Spleen (tissue), 11 donors: Measurements from ENCODE around the gene MED12. TPM values are rescaled to one million over a fixed set of nuclear protein-coding genes. Genes with fewer than 3 reads are reported as not detected.

ENCODE experiments used
- DNase-seq: peaks from one replicate; pipeline ENCODE4 v3.0.0-alpha.2; 2020
- H3K27ac ChIP-seq, 8 donors: fragments of 200-600 bp; sonication (generic) in 7 of 8; 1 replicate in 4 of 8; 2 replicates in 4 of 8; pipeline versions ENCODE4 v1.5.0 to v1.8.0; 2016 to 2021; ENCODE audit warnings: inconsistent platforms in 4 of 8, mild to moderate bottlenecking in 4 of 8, moderate library complexity in 1 of 8
- H3K27me3 ChIP-seq, 7 donors: fragments of 200-600 bp; sonication (generic) in 6 of 7; replicated peaks in 1 of 7; 1 replicate in 4 of 7; 2 replicates in 3 of 7; pipeline versions ENCODE4 v1.5.0 to v1.8.0; 2016 to 2021; ENCODE audit warnings: inconsistent platforms in 3 of 7, mild to moderate bottlenecking in 1 of 7
- H3K36me3 ChIP-seq, 6 donors: fragments of 200-600 bp; sonication (generic) in 5 of 6; 1 replicate in 4 of 6; 2 replicates in 2 of 6; pipeline versions ENCODE4 v1.5.0 to v1.8.0; 2016 to 2021; ENCODE audit warnings: inconsistent platforms in 2 of 6
- H3K4me1 ChIP-seq, 6 donors: fragments of 200-600 bp; sonication (generic) in 5 of 6; 1 replicate in 3 of 6; 2 replicates in 3 of 6; pipeline versions ENCODE4 v1.5.0 to v1.8.0; 2016 to 2021; ENCODE audit warnings: inconsistent platforms in 3 of 6
- H3K4me3 ChIP-seq, 8 donors: fragments of 200-600 bp; sonication (generic) in 7 of 8; 1 replicate in 4 of 8; 2 replicates in 4 of 8; pipeline versions ENCODE4 v1.5.0 to v1.8.0; 2016 to 2021; ENCODE audit warnings: inconsistent platforms in 4 of 8, mild to moderate bottlenecking in 4 of 8, moderate library complexity in 2 of 8
- H3K9me3 ChIP-seq, 8 donors: fragments of 200-600 bp; sonication (generic) in 7 of 8; 1 replicate in 4 of 8; 2 replicates in 4 of 8; pipeline versions ENCODE4 v1.5.0 to v1.8.0; 2016 to 2021; ENCODE audit warnings: inconsistent platforms in 4 of 8
- CTCF ChIP-seq, 11 experiments: fragments of 200-600 bp in 7 of 11; fragments of 450-650 bp in 4 of 11; sonication (generic) in 4 of 11; IDR thresholded peaks in 8 of 11; conservative IDR thresholded peaks in 3 of 11; 1 replicate in 7 of 11; 2 replicates in 4 of 11; pipeline versions ENCODE4 v1.4.0 to v1.8.0; 2016 to 2021; ENCODE audit warnings: antibody characterized with exemption in 11 of 11, inconsistent platforms in 4 of 11, mild to moderate bottlenecking in 1 of 11
- POLR2A ChIP-seq, 3 donors: fragments of 450-650 bp; IDR thresholded peaks; one replicate each; pipeline ENCODE4 v1.5.1; 2017; ENCODE audit warnings: antibody characterized with exemption in 3 of 3, mild to moderate bottlenecking in 1 of 3
- POLR2AphosphoS5 ChIP-seq, 3 donors: sonication (generic); formaldehyde crosslinking; IDR thresholded peaks; one replicate each; pipeline ENCODE4 v1.5.1; 2017; ENCODE audit warnings: antibody characterized with exemption in 3 of 3
- WGBS, 5 donors: extraction: QIAGEN DNeasy Blood & Tissue Kit in 3 of 5; methylation state at CpG; one replicate each; pipeline versions ENCODE4 v1.1.5 to v1.1.7; 2013 to 2018; 5-methylcytosine and 5-hydroxymethylcytosine counted together
- intact Hi-C: fragments of 100-400 bp; cut with DNase I; formaldehyde crosslinking; loops from one replicate; pipeline ENCODE4 v1.15.0; 2023; ENCODE audit warnings: low total_unique reads
- polyA plus RNA-seq, 3 donors: library from polyadenylated mRNA; stranded (reverse); fragments of 200-250 nt; gene quantifications; one replicate each; pipeline ENCODE4 v1.2.1, GENCODE V29; 2013
- small RNA-seq, 4 donors: library from RNA; depleted of rRNA; stranded (forward); fragments of <200 nt; gene quantifications; one replicate each; pipeline ENCODE3, GENCODE V24; 2016
- total RNA-seq, 7 donors: library from RNA; depleted of rRNA in 3 of 7; stranded (reverse); fragments of >200 nt in 3 of 7; fragmentation: NEBNext Ultra II Directional in 4 of 7; extraction: Animal tissue kit (Norgen Biotek cat#: 25700) in 4 of 7; gene quantifications; one replicate each; pipeline versions ENCODE4 v1.1.0 to v1.2.1, GENCODE V29; 2016 to 2021
- donor health status: healthy with polysubstance abuse.
- donor health status: DM: no; HTN: no; CAD: no; lungs with moderate emphysema.
- donor health status: DM: no; HTN: no; CAD: no.
- donor health status: Bipolar disorder and iron deficiency.
- donor health status: healthy.
- donor health status: DM: no; HTN: no; CAD: no.
- donor health status: DM: yes; HTN: yes; CAD: no.

MED12 gene
- total and polyA plus RNA-seq, 10 donors = 5.2 to 151 (median 96.9) TPM

- Histone ChIP-seq H3K4me1 (peaks cover 0 to 21% (median 12%) of the 10 kb centered on the region in 6 donors), H3K27ac (no peak overlapping the region), H3K9me3 (no peaks in the 10 kb centered on the region), H3K27me3 (no peaks in the 10 kb centered on the region), H3K36me3 (no peaks in the 10 kb centered on the region), H3K4me3 (no peak overlapping the region)
- 71 to 88% (median 74%) methylated on average over 5 of the region's 5 CpGs for WGBS, 5 donors
- intact Hi-C loops = no loop called here
- DNase-seq = no peak
- TF ChIP-seq CTCF (IDR thresholded peaks at IDR 0.05 in 8 of 11, conservative IDR thresholded peaks at IDR 0.05 in 3 of 11) (no peak), POLR2AphosphoS5 (IDR thresholded peaks at IDR 0.05) (no peak), POLR2A (IDR thresholded peaks at IDR 0.05) (no peak)
Measured at GRCh38 chrX:71184092-71184491, 65.7 kb downstream of the MED12 start.

DNA sequence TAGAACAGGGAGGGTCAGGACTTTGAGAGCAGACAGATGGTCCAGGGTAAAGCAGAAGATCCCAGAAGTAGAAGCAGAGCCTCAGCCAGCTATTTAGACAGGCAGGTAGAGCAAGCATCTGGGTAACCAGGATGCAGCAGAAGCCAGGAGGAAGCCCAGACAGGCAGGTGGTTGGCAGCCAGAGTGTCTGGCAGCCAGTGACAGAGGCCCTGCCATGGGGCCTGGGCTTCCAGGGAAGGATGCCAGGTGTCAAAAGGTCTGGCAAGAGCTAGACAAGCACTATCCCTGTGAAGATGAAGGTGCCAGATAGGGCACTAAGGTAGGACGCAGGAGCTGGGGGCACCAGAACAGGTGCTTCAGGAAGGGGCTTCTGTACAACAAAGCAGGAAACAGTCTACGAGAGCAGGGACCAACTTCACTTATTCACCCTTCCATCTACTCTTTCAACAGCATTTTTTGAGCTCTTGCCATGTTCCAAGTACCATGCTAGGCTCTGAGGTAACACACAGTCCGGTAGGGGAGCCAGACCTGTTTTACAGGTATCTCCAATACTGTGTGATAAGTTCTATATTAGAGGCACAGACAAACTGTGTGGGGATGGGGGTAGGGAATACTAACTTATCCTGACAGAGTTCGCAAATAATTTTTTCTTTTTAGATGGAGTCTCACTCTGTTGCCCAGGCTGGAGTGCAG is 66.6 kb downstream of the MED12 start:
- WGBS, 5 donors = 83 to 93% (median 87%) methylated on average over 4 of the region's 4 CpGs
- Histone ChIP-seq H3K36me3 (no peaks in the 10 kb centered on the region), H3K4me1 (peaks cover 0 to 20% (median 12%) of the 10 kb centered on the region in 6 donors), H3K27ac (no peak overlapping the region), H3K27me3 (no peaks in the 10 kb centered on the region), H3K4me3 (no peak overlapping the region), H3K9me3 (no peaks in the 10 kb centered on the region)
- TF ChIP-seq POLR2AphosphoS5 (IDR thresholded peaks at IDR 0.05) = no peak
- TF ChIP-seq CTCF (IDR thresholded peaks at IDR 0.05 in 8 of 11, conservative IDR thresholded peaks at IDR 0.05 in 3 of 11) = no peak
- no peak for TF ChIP-seq POLR2A (IDR thresholded peaks at IDR 0.05)
- DNase-seq = no peak
- intact Hi-C loops = no loop called here

DNA sequence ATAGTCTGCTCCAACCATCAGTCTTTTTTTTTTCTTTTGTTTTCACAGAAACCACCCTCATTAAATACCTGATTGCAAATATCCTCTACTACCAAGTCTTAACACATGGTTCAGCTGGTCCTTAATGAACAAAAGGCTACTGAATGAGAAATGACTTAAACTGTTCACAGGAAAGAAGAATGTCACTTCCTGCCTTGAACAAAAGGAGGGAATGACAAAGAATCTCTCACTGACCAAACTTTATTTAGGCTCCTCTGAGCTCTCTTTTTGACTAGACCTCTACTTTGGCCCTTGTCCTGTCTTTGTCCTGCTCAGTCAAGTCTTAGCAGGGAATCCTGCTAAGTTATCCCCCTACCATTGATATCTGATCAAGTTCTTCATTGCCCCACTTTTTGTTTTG is 72.9 kb downstream of the MED12 start:
- H3K27me3 ChIP-seq = no peaks in the 10 kb centered on the region
- no peaks in the 10 kb centered on the region for H3K9me3 ChIP-seq
- TF ChIP-seq POLR2AphosphoS5 (IDR thresholded peaks at IDR 0.05) (no peak), CTCF (IDR thresholded peaks at IDR 0.05 in 8 of 11, conservative IDR thresholded peaks at IDR 0.05 in 3 of 11) (no peak)
- H3K36me3 ChIP-seq = no peaks in the 10 kb centered on the region
- H3K27ac ChIP-seq = no peak overlapping the region
- H3K4me1 ChIP-seq = peaks cover 0 to 11% (median 0%) of the 10 kb centered on the region in 6 donors
- H3K4me3 ChIP-seq = no peak overlapping the region
- intact Hi-C loops = no loop called here
- DNase-seq = no peak

Small RNA genes lying within 50 kb of the gene (small RNA-seq; reads per million reads assigned to genes)
- 0 reads per million in 4 donors for gene CXorf65

Other genes starting within 250 kb of the MED12 start
- gene TEX11, start 209.9 kb upstream of the MED12 start, total RNA-seq = 1 to 10 TPM in 3 of 7 donors, under 1 TPM in 4; 0.25 to 1.9 (median 0.98) TPM
- gene TEX11, start 209.9 kb upstream of the MED12 start, polyA plus RNA-seq = under 1 TPM; 0.06 to 0.32 (median 0.20) TPM
- not detected for gene SLC7A3, start 187.5 kb upstream of the MED12 start, total RNA-seq
- under 1 TPM in 1 of 3 donors, not detected in 2; 0.06 TPM for gene SLC7A3, start 187.5 kb upstream of the MED12 start, polyA plus RNA-seq
- 10 to 100 TPM; 37.1 to 47.6 (median 41.0) TPM for gene SNX12, start 50.3 kb upstream of the MED12 start, total RNA-seq
- 10 to 100 TPM; 11.7 to 28.7 (median 14.0) TPM for gene SNX12, start 50.3 kb upstream of the MED12 start, polyA plus RNA-seq
- 10 to 100 TPM; 19.1 to 50.9 (median 32.9) TPM for gene FOXO4, start 22.7 kb upstream of the MED12 start, total RNA-seq
- 10 to 100 TPM in 1 of 3 donors, 1 to 10 TPM in 2; 5.1 to 12.9 (median 5.8) TPM for gene FOXO4, start 22.7 kb upstream of the MED12 start, polyA plus RNA-seq
- gene CXorf65, start 11.9 kb upstream of the MED12 start, total RNA-seq = 10 to 100 TPM in 1 of 7 donors, 1 to 10 TPM in 6; 1.7 to 14.4 (median 6.7) TPM
- gene CXorf65, start 11.9 kb upstream of the MED12 start, polyA plus RNA-seq = 10 to 100 TPM in 1 of 3 donors, 1 to 10 TPM in 2; 3.7 to 27.2 (median 7.5) TPM
- gene IL2RG, start 7.0 kb upstream of the MED12 start, total RNA-seq = 100 to 1,000 TPM in 6 of 7 donors, 10 to 100 TPM in 1; 92.6 to 174 (median 127) TPM
- gene IL2RG, start 7.0 kb upstream of the MED12 start, polyA plus RNA-seq = 100 to 1,000 TPM in 2 of 3 donors, 10 to 100 TPM in 1; 89.8 to 155 (median 122) TPM
- 1 to 10 TPM in 4 of 7 donors, under 1 TPM in 3; 0.66 to 2.5 (median 1.2) TPM for gene NLGN3, start 26.2 kb downstream of the MED12 start, total RNA-seq
- under 1 TPM; 0.14 to 0.58 (median 0.48) TPM for gene NLGN3, start 26.2 kb downstream of the MED12 start, polyA plus RNA-seq
- not detected for gene GJB1, start 104.6 kb downstream of the MED12 start, total RNA-seq
- not detected for gene GJB1, start 104.6 kb downstream of the MED12 start, polyA plus RNA-seq
- gene ZMYM3, start 135.5 kb downstream of the MED12 start, total RNA-seq = 10 to 100 TPM; 22.2 to 34.5 (median 23.3) TPM
- gene ZMYM3, start 135.5 kb downstream of the MED12 start, polyA plus RNA-seq = 10 to 100 TPM in 1 of 3 donors, 1 to 10 TPM in 2; 6.3 to 13.1 (median 8.7) TPM
- 100 to 1,000 TPM; 218 to 249 (median 234) TPM for gene NONO, start 165.0 kb downstream of the MED12 start, total RNA-seq
- 100 to 1,000 TPM; 101 to 128 (median 112) TPM for gene NONO, start 165.0 kb downstream of the MED12 start, polyA plus RNA-seq
- gene ITGB1BP2, start 183.2 kb downstream of the MED12 start, total RNA-seq = 1 to 10 TPM; 1.5 to 8.3 (median 3.1) TPM
- 1 to 10 TPM; 1.4 to 1.8 (median 1.7) TPM for gene ITGB1BP2, start 183.2 kb downstream of the MED12 start, polyA plus RNA-seq
- gene TAF1, start 247.8 kb downstream of the MED12 start, total RNA-seq = 10 to 100 TPM; 55.7 to 84.3 (median 70.4) TPM
- gene TAF1, start 247.8 kb downstream of the MED12 start, polyA plus RNA-seq = 10 to 100 TPM in 1 of 3 donors, 1 to 10 TPM in 2; 7.0 to 14.2 (median 8.1) TPM